Measurements from ENCODE around the gene KDM4B.
"Not testable (repeated sequence)": the region's sequence is repeated elsewhere in the genome, so short reads cannot be mapped to it uniquely, and the experiment has no call there.

KDM4B gene

DNA sequence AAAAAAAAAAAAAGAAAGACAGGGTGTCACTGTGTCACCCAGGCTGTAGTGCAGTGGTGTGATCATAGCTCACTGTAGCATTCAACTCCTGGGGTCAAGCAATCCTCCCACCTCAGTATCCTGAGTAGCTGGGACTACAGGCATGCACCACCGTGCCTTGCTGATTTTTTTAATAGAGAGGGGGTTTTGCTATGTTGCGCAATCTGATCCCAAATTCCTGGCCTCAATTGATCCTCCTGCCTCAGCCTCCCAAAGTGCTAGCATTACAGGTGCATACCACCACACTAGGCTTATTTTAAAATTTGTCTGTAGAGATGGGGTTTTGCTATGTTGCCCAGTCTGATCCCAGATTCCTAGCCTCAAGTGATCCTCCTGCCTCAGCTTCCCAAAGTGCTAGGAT lies 212.4 kb downstream of the KDM4B start:
- no peak for DNase-seq

DNA sequence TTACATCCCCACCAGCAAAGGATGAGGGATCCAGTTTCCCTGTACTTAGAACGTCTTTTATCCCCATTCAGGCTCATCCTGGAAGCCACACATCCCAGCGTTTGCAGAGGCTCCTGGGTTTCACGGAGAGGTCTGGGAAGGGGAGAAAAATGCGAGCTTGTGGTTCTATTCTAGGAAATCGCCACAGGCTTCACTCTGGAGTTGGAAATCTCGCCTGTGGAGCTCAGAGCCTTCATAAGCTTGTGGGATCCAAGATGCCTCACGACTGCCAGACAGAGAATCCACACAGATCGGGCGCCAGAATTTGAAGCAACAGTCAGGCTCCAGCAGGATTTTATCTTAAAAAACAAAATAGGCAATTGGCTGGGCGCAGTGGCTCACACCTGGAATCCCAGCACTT lies 213.8 kb downstream of the KDM4B start:
- no peak for DNase-seq

DNA sequence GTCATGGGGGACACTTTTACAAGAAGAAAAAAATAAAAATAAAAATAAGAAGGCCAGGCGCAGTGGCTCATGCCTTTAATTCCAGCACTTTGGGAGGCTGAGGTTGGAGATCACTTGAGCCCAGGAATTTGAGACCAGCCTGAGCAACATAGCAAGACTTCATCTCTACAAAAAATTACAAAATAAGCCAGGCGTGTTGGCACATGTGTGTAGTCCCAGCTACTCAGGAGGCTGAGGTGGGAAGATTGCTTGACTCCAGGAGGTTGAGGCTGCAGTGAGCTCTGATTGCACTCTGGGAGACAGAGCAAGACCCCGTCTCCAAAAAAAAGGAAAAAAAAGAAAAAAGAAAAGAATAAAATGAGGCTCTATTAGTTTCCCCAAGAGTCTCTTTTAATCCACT lies 214.7 kb downstream of the KDM4B start:
- no peak for DNase-seq

DNA sequence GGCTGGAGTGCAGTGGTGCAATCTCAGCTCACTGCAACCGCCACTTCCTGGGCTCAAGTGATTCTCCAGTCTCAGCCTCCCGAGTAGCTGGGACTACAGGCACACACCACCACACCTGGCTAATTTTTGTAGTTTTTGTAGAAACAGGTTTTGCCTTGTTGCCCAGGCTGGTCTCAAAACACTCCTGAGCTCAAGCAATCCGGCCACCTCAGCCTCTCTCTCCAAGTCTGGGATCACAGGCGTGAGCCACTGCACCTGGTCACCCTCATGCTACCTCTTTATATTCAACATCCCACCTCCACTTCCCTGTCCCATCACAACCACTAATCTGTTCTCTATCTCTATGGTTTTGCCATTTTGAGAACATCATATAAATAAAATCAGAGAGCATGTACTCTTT lies 216.0 kb downstream of the KDM4B start:
- no peak for DNase-seq

DNA sequence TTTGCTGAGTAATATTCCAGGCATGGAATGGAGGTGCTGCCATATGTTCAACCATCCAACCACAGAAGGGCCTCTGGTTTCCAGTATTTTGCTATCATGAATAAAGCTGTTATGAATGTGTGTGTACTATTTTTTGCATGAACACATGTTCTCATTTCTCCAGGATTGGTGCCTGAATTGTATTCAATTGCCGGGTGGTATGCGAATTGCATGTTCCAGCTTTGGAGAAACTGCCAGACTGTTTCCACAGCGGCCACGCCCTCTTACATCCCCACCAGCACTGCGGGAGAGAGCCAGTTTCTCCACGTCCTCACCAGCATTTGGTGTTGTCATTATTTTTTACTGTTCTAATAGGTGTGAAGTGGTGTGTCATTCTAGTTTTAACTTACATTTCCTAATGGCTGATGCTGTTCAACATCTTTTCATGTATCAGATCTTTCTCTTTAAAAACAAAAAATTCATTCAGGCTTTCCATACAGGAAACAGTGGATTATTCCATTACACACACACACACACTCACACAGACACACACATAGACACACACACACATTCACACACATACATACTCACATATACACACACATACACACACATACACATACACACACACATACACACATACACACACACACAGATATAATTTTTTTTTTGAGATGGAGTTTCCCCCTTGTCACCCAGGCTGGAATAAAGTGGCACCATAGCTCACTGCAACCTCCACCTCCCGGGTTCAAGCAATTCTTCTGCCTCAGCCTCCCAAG lies 217.6 kb downstream of the KDM4B start:
- DNase-seq = no peak

DNA sequence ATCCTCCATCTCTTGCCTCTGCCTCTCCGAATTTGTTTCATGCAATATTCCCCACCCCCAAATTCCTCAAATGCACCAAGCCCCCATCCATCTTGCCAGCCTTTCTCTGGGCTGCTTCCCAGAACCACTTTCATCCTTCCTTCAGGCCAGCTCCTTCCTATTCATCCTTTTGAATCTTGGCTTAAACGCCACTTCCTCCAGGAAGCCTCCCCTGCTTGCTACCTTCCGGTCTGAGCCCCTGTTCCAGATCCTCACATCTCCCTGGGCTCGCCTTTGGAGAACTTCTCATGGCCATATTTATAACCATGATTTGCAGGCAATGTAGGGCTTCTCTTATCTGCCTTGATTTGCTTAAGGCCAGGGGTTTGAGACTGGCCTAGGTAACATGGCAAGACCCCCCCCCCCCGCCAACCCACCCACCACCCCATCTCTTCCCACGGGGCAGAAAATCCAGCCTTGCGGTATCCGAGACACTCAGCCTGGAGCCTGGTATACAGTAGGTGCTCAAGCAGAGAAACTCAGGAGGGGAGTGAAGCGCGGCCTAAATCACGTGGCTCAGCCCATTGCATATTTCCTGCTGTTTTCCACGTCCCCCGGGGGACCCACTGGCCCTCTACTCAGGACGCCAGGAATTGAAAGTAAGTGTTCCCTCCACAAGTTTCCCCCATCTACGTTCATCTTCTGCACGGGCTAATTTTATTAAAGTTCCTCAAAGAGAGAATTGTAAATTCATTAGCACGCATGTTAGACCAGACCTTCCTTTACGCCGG lies 219.8 kb downstream of the KDM4B start:
- no peak for DNase-seq

DNA sequence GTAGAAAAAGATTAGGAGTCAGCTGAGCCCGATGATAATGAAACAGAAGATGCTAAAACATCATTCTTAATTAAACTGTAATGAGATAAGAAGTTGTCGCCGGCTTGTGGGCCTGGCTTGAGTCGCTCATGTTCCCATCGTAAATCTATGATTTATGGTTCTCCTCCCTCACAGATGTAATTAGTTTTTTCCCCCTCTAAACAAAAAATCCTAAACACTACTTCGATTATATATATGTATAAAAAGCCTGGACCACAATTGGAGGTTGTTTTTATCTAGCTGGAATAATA lies 220.3 kb downstream of the KDM4B start:
- peak; percentile 32 for DNase-seq

DNA sequence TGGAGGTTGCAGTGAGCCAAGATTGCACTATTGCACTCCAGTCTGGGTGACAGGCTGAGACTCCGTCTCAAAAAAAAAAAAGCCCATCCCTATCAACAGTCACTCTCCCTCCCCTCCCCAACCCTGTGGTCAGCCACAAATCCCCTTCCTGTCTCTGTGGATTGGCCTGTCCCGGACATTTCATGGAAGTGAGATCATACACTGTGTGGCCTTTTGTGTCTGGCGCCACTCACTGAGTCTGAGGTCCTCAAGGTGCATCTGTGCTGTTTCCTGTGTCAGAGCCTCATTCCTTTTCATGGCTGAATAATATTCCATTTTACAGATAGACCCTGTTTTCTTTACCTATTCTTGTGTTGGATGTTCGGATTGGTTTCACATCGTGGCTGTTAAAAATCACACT lies 222.2 kb downstream of the KDM4B start:
- no peak for DNase-seq

DNA sequence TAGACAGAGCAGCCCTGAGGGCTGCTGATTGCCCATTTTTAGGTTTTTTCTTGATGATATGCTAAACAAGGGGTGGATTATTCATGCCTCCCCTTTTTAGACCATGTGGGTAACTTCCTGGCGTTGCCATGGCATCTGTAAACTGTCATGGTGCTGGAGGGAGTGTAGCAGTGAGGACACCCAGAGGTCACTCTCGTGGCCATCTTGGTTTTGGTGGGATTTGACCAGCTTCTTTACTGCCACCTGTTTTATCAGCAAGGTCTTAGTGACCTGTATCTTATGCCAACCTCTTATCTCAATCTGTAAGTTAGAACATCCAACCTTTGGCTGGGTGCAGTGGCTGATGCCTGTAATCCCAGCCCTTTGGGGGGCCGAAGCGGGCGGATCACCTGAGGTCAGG lies 223.7 kb downstream of the KDM4B start:
- no peak for DNase-seq

DNA sequence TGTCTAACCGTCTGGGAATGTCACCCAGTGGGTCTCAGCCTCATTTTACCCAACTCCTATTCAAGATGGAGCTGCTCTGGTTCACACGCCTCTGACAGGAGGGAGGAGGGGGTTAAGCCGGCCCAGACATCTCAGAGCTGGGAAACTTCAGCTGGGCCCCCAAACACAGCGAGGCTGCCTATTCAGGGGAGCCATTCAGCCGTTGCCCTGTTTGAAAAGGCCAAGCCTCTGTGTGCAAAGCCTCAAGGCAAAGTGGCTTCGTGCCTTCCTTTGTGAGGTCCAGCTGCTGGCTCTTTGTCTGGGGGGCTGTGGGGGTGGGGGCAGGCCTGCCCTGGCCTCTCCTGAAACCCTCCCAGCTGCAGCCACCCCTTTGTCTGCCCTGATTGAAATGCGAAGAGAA lies 224.3 kb downstream of the KDM4B start:
- DNase-seq = no peak

DNA sequence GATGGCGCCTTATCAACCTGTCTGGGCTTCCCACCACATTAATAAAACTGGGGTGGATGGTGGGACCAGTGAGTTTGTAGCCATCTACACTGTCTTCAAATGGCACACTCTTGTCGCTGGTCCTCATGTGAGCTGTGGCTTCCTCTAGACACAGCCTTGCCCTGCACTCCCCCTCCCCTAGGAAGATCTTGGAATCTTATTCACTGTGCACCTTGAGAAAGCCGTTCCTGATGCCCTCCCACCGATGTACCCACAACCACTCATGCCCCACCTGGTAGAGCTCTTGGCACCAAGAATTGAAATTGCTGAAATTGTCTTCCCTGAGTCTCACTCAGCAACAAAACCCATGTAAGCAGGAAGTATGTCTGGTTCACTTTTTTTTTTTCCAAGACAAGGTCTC lies 225.7 kb downstream of the KDM4B start:
- DNase-seq = no peak

DNA sequence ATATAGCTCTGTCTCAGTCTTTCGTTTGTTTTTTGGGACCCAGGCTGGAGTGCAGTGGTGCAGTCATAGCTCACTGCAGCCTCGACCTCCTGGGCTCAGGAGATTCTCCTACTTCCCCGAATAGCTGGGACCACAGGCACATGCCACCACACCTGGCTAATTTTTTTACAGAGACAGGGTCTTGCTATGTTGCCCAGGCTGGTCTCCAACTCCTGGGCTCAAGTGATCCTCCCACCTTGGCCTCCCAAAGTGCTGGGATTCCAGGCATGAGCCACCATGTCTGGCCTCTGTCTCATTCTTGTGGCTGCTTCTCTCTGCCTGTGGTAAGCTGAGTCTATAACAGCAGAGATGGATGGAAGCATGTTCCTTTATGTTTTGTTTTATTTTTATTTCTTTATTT lies 226.7 kb downstream of the KDM4B start:
- not testable (repeated sequence) for DNase-seq

DNA sequence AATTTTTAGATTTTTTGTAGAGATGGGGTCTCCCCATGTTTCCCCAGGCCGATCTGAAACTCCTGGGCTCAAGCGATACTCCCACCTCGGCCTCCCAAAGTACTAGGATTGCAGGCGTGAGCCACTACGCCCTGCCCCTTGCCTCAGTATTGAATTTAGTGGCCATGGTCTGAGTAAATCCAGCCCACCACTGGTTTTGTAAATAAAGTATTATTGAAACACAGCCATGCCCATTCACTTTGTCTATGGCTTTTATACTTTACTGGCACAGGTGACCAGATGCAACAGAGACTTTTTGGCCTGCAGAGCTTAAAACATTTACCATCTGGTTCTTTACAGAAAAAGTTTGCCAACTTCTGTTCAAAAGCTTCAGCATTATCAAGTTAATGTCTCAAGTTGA lies 227.9 kb downstream of the KDM4B start:
- no peak for DNase-seq

DNA sequence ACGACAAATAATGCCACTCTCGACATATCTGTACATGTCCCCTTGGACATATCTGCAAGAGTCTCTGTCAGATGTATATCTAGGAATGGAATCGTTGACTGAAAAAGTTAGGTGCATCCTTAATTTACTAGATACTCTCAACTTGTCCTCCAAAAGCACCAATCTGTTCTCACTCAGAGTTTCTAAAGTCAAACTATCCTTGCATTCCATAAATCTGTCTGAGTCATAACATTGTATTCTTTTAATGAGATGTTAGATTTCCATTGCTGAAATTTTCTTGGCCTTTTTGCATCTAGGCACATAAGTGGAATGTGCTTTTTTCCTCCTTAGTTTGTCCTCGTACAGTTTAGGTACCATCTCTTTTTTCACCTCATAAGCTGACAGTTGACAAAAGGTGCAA lies 231.9 kb downstream of the KDM4B start:
- DNase-seq = no peak

DNA sequence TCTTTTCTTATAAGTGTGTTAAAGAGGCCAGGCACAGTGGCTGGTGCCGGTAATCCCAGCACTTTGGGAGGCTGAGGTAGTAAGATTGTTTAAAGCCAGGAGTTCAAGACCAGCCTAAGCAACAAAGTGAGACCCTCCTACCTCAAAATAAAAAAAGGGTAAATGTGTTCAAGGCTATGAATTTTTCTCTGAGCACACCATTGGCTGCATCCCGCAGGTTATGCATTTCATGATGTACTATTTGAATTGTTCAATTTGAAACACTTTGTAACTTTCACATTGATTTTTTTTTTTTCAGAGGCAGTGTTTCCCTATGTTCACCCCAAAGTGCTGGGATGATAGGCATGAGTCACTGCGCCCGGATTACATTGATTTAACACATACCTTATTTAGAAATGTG lies 233.6 kb downstream of the KDM4B start:
- no peak for DNase-seq
